IMR-90 (cell line): Measurements from ENCODE around the gene NUDT9.
"Not testable (repeated sequence)": the region's sequence is repeated elsewhere in the genome, so short reads cannot be mapped to it uniquely, and the experiment has no call there.

Source experiments
- BHLHE40 ChIP-seq: fragments of 150-350 bp; IDR thresholded peaks from 2 replicates; pipeline ENCODE4 v1.6.1; 2016; ENCODE audit warnings: mild to moderate bottlenecking, low read depth, low read length
- CEBPB ChIP-seq: IDR thresholded peaks from 2 replicates; pipeline ENCODE4 v1.6.1; 2012; ENCODE audit warnings: low read depth, low read length, improper control_type of control experiment
- CHD1 ChIP-seq: IDR thresholded peaks from 2 replicates; pipeline ENCODE4 v1.6.1; 2012; ENCODE audit warnings: low read depth, low read length, improper control_type of control experiment
- ELK1 ChIP-seq: fragments of 150-350 bp; IDR thresholded peaks from 2 replicates; pipeline ENCODE4 v1.6.1; 2016; ENCODE audit warnings: low read depth, mild to moderate bottlenecking, low read length, moderate library complexity, borderline replicate concordance
- FOS ChIP-seq: fragments of 150-350 bp; IDR thresholded peaks from 2 replicates; pipeline ENCODE4 v1.6.1; 2016; ENCODE audit warnings: low read depth, low read length
- MXI1 ChIP-seq: IDR thresholded peaks from 2 replicates; pipeline ENCODE4 v1.6.1; 2012; ENCODE audit warnings: low read depth, mild to moderate bottlenecking, low read length, moderate library complexity, borderline replicate concordance
- NFE2L2 ChIP-seq: fragments of 150-350 bp; IDR thresholded peaks from 2 replicates; pipeline ENCODE4 v1.6.1; 2016; ENCODE audit warnings: low read depth, mild to moderate bottlenecking, low read length
- POLR2A ChIP-seq: IDR thresholded peaks from 2 replicates; pipeline ENCODE4 v1.6.1; 2012; ENCODE audit warnings: mild to moderate bottlenecking, low read depth, low read length
- RAD21 ChIP-seq: IDR thresholded peaks from 2 replicates; pipeline ENCODE4 v1.6.1; 2012; ENCODE audit warnings: low read length, improper control_type of control experiment
- RCOR1 ChIP-seq: IDR thresholded peaks from 2 replicates; pipeline ENCODE4 v1.6.1; 2012; ENCODE audit warnings: mild to moderate bottlenecking, low read length, improper control_type of control experiment; ENCODE audit not compliant: insufficient replicate concordance
- SMC3 ChIP-seq: fragments of 150-350 bp; IDR thresholded peaks from 2 replicates; pipeline ENCODE4 v1.6.1; 2016; ENCODE audit warnings: low read depth, mild to moderate bottlenecking, antibody characterized with exemption, low read length, moderate library complexity
- TF ChIP-seq, protein P1 (sequence below): conservative IDR thresholded peaks from 2 replicates; pipeline ENCODE4 v1.5.1; 2012; ENCODE audit warnings: mild to moderate bottlenecking, low read depth, low read length, improper control_type of control experiment

DNA sequence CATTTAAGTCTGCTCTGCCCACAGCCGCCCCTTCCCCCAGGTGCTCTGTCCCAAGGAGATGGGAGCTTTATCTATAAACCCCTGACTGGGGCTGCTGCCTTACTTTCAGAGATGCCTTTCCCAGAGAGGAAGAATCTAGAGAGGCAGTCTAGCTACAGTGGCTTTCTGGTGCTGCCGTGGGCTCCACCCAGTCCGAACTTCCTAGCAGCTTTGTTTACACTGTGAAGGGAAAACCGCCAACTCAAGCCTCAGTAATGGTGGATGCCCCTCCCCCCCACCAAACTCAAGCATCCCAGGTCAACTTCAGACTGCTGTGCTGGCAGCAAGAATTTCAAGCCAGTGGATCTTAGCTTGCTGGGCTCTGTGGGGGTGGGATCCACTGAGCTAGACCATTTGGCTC lies 66.3 kb downstream of the NUDT9 start:
- TF ChIP-seq MXI1, CHD1, SMC3, BHLHE40, ELK1, POLR2A, RAD21, CEBPB, RCOR1, FOS, NFE2L2: not testable (repeated sequence)
- TF ChIP-seq, protein P1, sequence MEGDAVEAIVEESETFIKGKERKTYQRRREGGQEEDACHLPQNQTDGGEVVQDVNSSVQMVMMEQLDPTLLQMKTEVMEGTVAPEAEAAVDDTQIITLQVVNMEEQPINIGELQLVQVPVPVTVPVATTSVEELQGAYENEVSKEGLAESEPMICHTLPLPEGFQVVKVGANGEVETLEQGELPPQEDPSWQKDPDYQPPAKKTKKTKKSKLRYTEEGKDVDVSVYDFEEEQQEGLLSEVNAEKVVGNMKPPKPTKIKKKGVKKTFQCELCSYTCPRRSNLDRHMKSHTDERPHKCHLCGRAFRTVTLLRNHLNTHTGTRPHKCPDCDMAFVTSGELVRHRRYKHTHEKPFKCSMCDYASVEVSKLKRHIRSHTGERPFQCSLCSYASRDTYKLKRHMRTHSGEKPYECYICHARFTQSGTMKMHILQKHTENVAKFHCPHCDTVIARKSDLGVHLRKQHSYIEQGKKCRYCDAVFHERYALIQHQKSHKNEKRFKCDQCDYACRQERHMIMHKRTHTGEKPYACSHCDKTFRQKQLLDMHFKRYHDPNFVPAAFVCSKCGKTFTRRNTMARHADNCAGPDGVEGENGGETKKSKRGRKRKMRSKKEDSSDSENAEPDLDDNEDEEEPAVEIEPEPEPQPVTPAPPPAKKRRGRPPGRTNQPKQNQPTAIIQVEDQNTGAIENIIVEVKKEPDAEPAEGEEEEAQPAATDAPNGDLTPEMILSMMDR, result not testable (repeated sequence)
